SK-N-SH (cell line): ENCODE results near the gene RMND1. TPM values are rescaled to one million over a fixed set of nuclear protein-coding genes. Genes with fewer than 3 reads are reported as not detected.

ENCODE experiments used
- CTCF ChIA-PET: fragments of 300-600, 350-600 bp; formaldehyde crosslinking; extraction: SDS; loops from one replicate; lab custom pipeline; 2021; lab: Yijun Ruan, JAX
- POLR2A ChIA-PET: fragments of 350-600 bp; sonication (Branson Sonifier 250); formaldehyde crosslinking; extraction: SDS; loops from one replicate; lab custom pipeline; 2020; ENCODE audit warnings: antibody characterized with exemption, inconsistent platforms; lab: Yijun Ruan, JAX
- DNase-seq: peaks from one replicate; pipeline ENCODE4 v3.0.0; 2012
- H2AFZ ChIP-seq: fragments of 200-600 bp; sonication (generic); 2 replicates; pipeline ENCODE4 v1.8.1; 2016; ENCODE audit warnings: antibody characterized with exemption, mild to moderate bottlenecking, low read depth
- H3F3A ChIP-seq: fragments of 200-600 bp; sonication (generic); replicated peaks from 2 replicates; pipeline ENCODE3; 2016; ENCODE audit warnings: antibody characterized with exemption, mild to moderate bottlenecking; ENCODE audit not compliant: insufficient read depth
- H3K27ac ChIP-seq, 2 experiments: fragments of 200-500 bp in 1 of 2; fragments of 200-600 bp in 1 of 2; sonication (Bioruptor generic) in 1 of 2; sonication (generic), shearing (Covaris generic) in 1 of 2; 2 replicates each; pipeline versions ENCODE4 v1.5.1 to v1.6.1; 2014 to 2016; ENCODE audit warnings: low read depth in 2 of 2, inconsistent platforms in 1 of 2, low read length in 1 of 2, mild to moderate bottlenecking in 1 of 2, mixed read lengths in 1 of 2
- H3K27me3 ChIP-seq: fragments of 200-600 bp; sonication (generic), shearing (Covaris generic); 2 replicates; pipeline ENCODE4 v1.6.1; 2016; ENCODE audit warnings: mixed run types; ENCODE audit not compliant: insufficient read depth
- H3K36me3 ChIP-seq, 2 experiments: fragments of 200-500 bp in 1 of 2; fragments of 200-600 bp in 1 of 2; sonication (Bioruptor generic) in 1 of 2; sonication (generic) in 1 of 2; replicated peaks in 1 of 2; 2 replicates each; pipeline versions ENCODE3 to v1.5.1; 2014 to 2016; ENCODE audit warnings: low read length in 1 of 2, mild to moderate bottlenecking in 1 of 2; ENCODE audit not compliant: insufficient read depth in 2 of 2, control insufficient read depth in 1 of 2
- H3K4me1 ChIP-seq, 2 experiments: fragments of 200-500 bp in 1 of 2; fragments of 200-600 bp in 1 of 2; sonication (Bioruptor generic) in 1 of 2; sonication (generic), shearing (Covaris generic) in 1 of 2; 2 replicates each; pipeline versions ENCODE4 v1.5.1 to v1.6.1; 2014 to 2016; ENCODE audit warnings: low read depth in 1 of 2, low read length in 1 of 2, mixed run types in 1 of 2; ENCODE audit not compliant: insufficient read depth in 2 of 2, control insufficient read depth in 1 of 2
- H3K4me2 ChIP-seq: fragments of 200-600 bp; sonication (generic), shearing (Covaris generic); 2 replicates; pipeline ENCODE4 v1.6.1; 2017; ENCODE audit warnings: mixed run types
- H3K4me3 ChIP-seq, 2 experiments: fragments of 200-500 bp in 1 of 2; fragments of 200-600 bp in 1 of 2; sonication (Bioruptor generic) in 1 of 2; sonication (generic), shearing (Covaris generic) in 1 of 2; 2 replicates each; pipeline versions ENCODE4 v1.5.1 to v1.8.1; 2014 to 2016; ENCODE audit warnings: low read depth in 2 of 2, inconsistent platforms in 1 of 2, low read length in 1 of 2, mild to moderate bottlenecking in 1 of 2, mixed read lengths in 1 of 2, moderate library complexity in 1 of 2
- H3K79me2 ChIP-seq: fragments of 200-600 bp; sonication (generic); 2 replicates; pipeline ENCODE4 v1.8.1; 2017; ENCODE audit warnings: mild to moderate bottlenecking; ENCODE audit not compliant: insufficient read depth
- H3K9ac ChIP-seq: fragments of 200-600 bp; sonication (generic); 2 replicates; pipeline ENCODE4 v1.6.1; 2017; ENCODE audit warnings: mixed run types
- H3K9me2 ChIP-seq: fragments of 200-600 bp; sonication (generic); 2 replicates; pipeline ENCODE4 v1.6.1; 2017; ENCODE audit warnings: mixed run types
- H3K9me3 ChIP-seq: fragments of 200-600 bp; sonication (generic); 2 replicates; pipeline ENCODE4 v1.6.1; 2017; ENCODE audit warnings: mixed run types, mild to moderate bottlenecking, moderate library complexity
- H4K20me1 ChIP-seq: fragments of 200-600 bp; sonication (generic); 2 replicates; pipeline ENCODE4 v1.6.1; 2017; ENCODE audit warnings: mild to moderate bottlenecking, mixed run types; ENCODE audit not compliant: insufficient read depth
- CHD2 ChIP-seq: fragments of 150-350 bp; IDR thresholded peaks from 2 replicates; pipeline ENCODE4 v1.6.1; 2018; ENCODE audit warnings: low read length; ENCODE audit not compliant: partially characterized antibody
- ELF1 ChIP-seq: IDR thresholded peaks from 2 replicates; pipeline ENCODE4 v1.4.0; 2012
- EP300 ChIP-seq, 2 experiments: IDR thresholded peaks; 2 replicates each; pipeline versions ENCODE4 v1.4.0 to v1.6.1; 2012; ENCODE audit warnings: borderline replicate concordance in 1 of 2, low read depth in 1 of 2, low read length in 1 of 2
- FOXJ3 ChIP-seq: sonication (generic); formaldehyde crosslinking; IDR thresholded peaks from 2 replicates; pipeline ENCODE4 v1.5.1; 2020; ENCODE audit warnings: mild to moderate bottlenecking, missing genetic modification reagents
- GATA2 ChIP-seq: sonication (generic); formaldehyde crosslinking; IDR thresholded peaks from 2 replicates; pipeline ENCODE4 v1.5.0; 2020; ENCODE audit warnings: mild to moderate bottlenecking, missing genetic modification reagents
- JUND ChIP-seq: IDR thresholded peaks from 2 replicates; pipeline ENCODE4 v1.4.0; 2012
- MAX ChIP-seq: IDR thresholded peaks from 2 replicates; pipeline ENCODE4 v1.4.0; 2012; ENCODE audit warnings: low read depth
- MEF2A ChIP-seq: IDR thresholded peaks from 2 replicates; pipeline ENCODE4 v1.4.0; 2012; ENCODE audit warnings: low read depth, borderline replicate concordance
- MXI1 ChIP-seq: IDR thresholded peaks from 2 replicates; pipeline ENCODE4 v1.6.1; 2012; ENCODE audit warnings: mild to moderate bottlenecking, low read depth, low read length, improper control_type of control experiment
- NFIC ChIP-seq: IDR thresholded peaks from 2 replicates; pipeline ENCODE4 v1.4.0; 2012; ENCODE audit warnings: borderline replicate concordance
- NRF1 ChIP-seq: IDR thresholded peaks from 2 replicates; pipeline ENCODE4 v1.6.1; 2012; ENCODE audit warnings: low read depth, mild to moderate bottlenecking, low read length
- POLR2AphosphoS5 ChIP-seq: IDR thresholded peaks from 2 replicates; pipeline ENCODE4 v1.6.1; 2012; ENCODE audit warnings: low read depth, low read length
- REST ChIP-seq: IDR thresholded peaks from 2 replicates; pipeline ENCODE4 v1.6.1; 2012; ENCODE audit warnings: mild to moderate bottlenecking, low read depth, low read length, moderate library complexity
- RFX5 ChIP-seq: IDR thresholded peaks from 2 replicates; pipeline ENCODE4 v1.6.1; 2012; ENCODE audit warnings: mild to moderate bottlenecking, improper control_type of control experiment, low read length
- RXRA ChIP-seq: IDR thresholded peaks from 2 replicates; pipeline ENCODE4 v1.4.0; 2012; ENCODE audit warnings: low read depth, mild to moderate bottlenecking, borderline replicate concordance
- SIN3A ChIP-seq: IDR thresholded peaks from 2 replicates; pipeline ENCODE4 v1.6.1; 2012; ENCODE audit warnings: low read depth, mild to moderate bottlenecking, low read length, moderate library complexity, borderline replicate concordance
- SMC3 ChIP-seq: IDR thresholded peaks from 2 replicates; pipeline ENCODE4 v1.6.1; 2012; ENCODE audit warnings: low read depth, low read length, improper control_type of control experiment
- TAF1 ChIP-seq: IDR thresholded peaks from 2 replicates; pipeline ENCODE4 v1.6.1; 2012; ENCODE audit warnings: low read depth, mild to moderate bottlenecking, low read length, moderate library complexity, borderline replicate concordance
- TCF12 ChIP-seq: IDR thresholded peaks from 2 replicates; pipeline ENCODE4 v1.4.0; 2012
- USF2 ChIP-seq: fragments of 150-350 bp; IDR thresholded peaks from 2 replicates; pipeline ENCODE4 v1.6.1; 2017; ENCODE audit warnings: antibody characterized with exemption, low read length, low read depth, borderline replicate concordance
- WGBS: methylation state at CpG from one replicate; pipeline ENCODE4 v1.1.6; 2017; ENCODE audit warnings: low lambda C conversion rate; 5-methylcytosine and 5-hydroxymethylcytosine counted together
- polyA plus RNA-seq, 3 experiments: library from polyadenylated mRNA; depleted of rRNA; stranded (reverse); fragments of >200 nt; gene quantifications; 2 replicates each; pipeline ENCODE4 v1.2.3, GENCODE V29; 2012

The RMND1 gene
- polyA plus RNA-seq, 1 of the 3 experiments (the other 2 are of a cell fraction) = 14.8 TPM

- Histone ChIP-seq H3K9me2 (no peaks in the 10 kb centered on the region), H3K36me3 (peaks cover 0 to under 1% of the 10 kb centered on the region in 2 experiments), H3K9ac (no peak overlapping the region), H2AFZ (no peak overlapping the region), H4K20me1 (no peaks in the 10 kb centered on the region), H3K4me1 (peaks cover 0 to 14% of the 10 kb centered on the region in 2 experiments; a peak in 2 of 4 replicates), H3K79me2 (peaks cover 76% of the 10 kb centered on the region), H3K4me3 (no peak overlapping the region), H3K27ac (no peak overlapping the region), H3K9me3 (no peaks in the 10 kb centered on the region), H3F3A (peaks cover 18% of the 10 kb centered on the region), H3K4me2 (no peak overlapping the region), H3K27me3 (no peaks in the 10 kb centered on the region)
- POLR2A ChIA-PET = no interaction called here
- no peak for DNase-seq
- CTCF ChIA-PET = interaction anchor here (0.9 kb wide), 1 partner anchor 53 kb away, joined by 5 read pairs; no protein-coding TSS in a partner anchor
- TF ChIP-seq NRF1 (no peak), NFIC (no peak), POLR2AphosphoS5 (no peak), GATA2 (CRISPR knock-in tag) (no peak), SMC3 (no peak), MEF2A (no peak), MAX (no peak), CHD2 (no peak), MXI1 (no peak), EP300 (IDR thresholded peaks at IDR 0.05; ENCODE audit: borderline replicate concordance in 1 of 2, low read depth in 1 of 2, low read length in 1 of 2) (no peak), TAF1 (no peak), ELF1 (no peak), JUND (no peak), SIN3A (no peak), REST (no peak), FOXJ3 (no peak), TCF12 (no peak), USF2 (no peak), RFX5 (no peak), RXRA (no peak)
- WGBS = 64% methylated on average over 3 of the region's 3 CpGs
Measured at GRCh38 chr6:151377095-151377494, 74.8 kb downstream of the RMND1 start.
